IPS-18a (cell line): ENCODE results near the gene RNF40.

Experiments used
- H3K27ac ChIP-seq: one replicate; pipeline ENCODE4 v1.5.1; 2013; ENCODE audit warnings: low read length
- H3K27me3 ChIP-seq: one replicate; pipeline ENCODE4 v1.6.1; 2013; ENCODE audit warnings: mild to moderate bottlenecking, low read length; ENCODE audit not compliant: control insufficient read depth, insufficient read depth
- H3K36me3 ChIP-seq: one replicate; pipeline ENCODE4 v1.6.1; 2013; ENCODE audit warnings: low read depth, low read length; ENCODE audit not compliant: control insufficient read depth
- H3K4me1 ChIP-seq: one replicate; pipeline ENCODE4 v1.6.1; 2013; ENCODE audit warnings: low read depth, low read length; ENCODE audit not compliant: control insufficient read depth
- H3K4me3 ChIP-seq: one replicate; pipeline ENCODE4 v1.5.1; 2013; ENCODE audit warnings: low read length
- H3K9ac ChIP-seq: one replicate; pipeline ENCODE4 v1.6.1; 2013; ENCODE audit warnings: mild to moderate bottlenecking, low read length, moderate library complexity
- H3K9me3 ChIP-seq: one replicate; pipeline ENCODE4 v1.6.1; 2013; ENCODE audit warnings: low read depth, low read length; ENCODE audit not compliant: control insufficient read depth

RNF40 gene

DNA sequence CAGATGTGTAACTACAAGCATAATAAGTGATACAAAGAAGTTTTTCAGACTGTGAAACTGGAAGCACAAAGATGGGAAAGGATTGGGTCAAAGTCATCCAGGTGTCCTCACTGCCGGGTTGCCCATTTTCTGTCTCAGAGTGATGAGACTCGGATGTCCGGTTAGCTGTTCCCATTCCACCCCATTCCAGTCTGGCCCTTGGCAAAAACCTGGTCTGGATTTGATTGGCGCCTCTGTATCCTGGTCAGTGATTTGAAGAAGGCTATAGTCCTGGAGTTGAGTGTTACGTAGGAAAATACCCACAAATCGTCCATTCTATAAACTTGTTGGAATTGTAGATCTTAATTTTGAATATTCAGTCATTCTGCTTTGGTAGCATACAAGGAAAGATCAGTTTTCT, 33.8 kb upstream of the RNF40 start:
- H3K36me3 ChIP-seq = peaks cover 71% of the 10 kb centered on the region
- H3K27me3 ChIP-seq = no peaks in the 10 kb centered on the region
- H3K9ac ChIP-seq = no peak overlapping the region
- no peak overlapping the region for H3K4me3 ChIP-seq
- no peak overlapping the region for H3K27ac ChIP-seq
- H3K9me3 ChIP-seq = no peaks in the 10 kb centered on the region
- peaks cover 5% of the 10 kb centered on the region for H3K4me1 ChIP-seq

GRCh38 chr16:30728899-30729672, 33.0 kb upstream of the RNF40 start:
- no peak overlapping the region for H3K27ac ChIP-seq
- H3K4me3 ChIP-seq = no peak overlapping the region
- H3K9me3 ChIP-seq = no peaks in the 10 kb centered on the region
- H3K9ac ChIP-seq = no peak overlapping the region
- H3K27me3 ChIP-seq = no peaks in the 10 kb centered on the region
- H3K36me3 ChIP-seq = peaks cover 71% of the 10 kb centered on the region
- H3K4me1 ChIP-seq = peaks cover 5% of the 10 kb centered on the region

GRCh38 chr16:30731411-30731810, 30.7 kb upstream of the RNF40 start:
- no peak overlapping the region for H3K27ac ChIP-seq
- no peak overlapping the region for H3K4me3 ChIP-seq
- peaks cover 5% of the 10 kb centered on the region for H3K4me1 ChIP-seq
- peaks cover 63% of the 10 kb centered on the region for H3K36me3 ChIP-seq
- H3K9ac ChIP-seq = no peak overlapping the region
- no peaks in the 10 kb centered on the region for H3K9me3 ChIP-seq
- H3K27me3 ChIP-seq = no peaks in the 10 kb centered on the region

- Histone ChIP-seq H3K27me3 (no peaks in the 10 kb centered on the region), H3K4me3 (no peak overlapping the region), H3K36me3 (peaks cover 65% of the 10 kb centered on the region)
These were observed 24.9 kb upstream of the RNF40 start for GRCh38 chr16:30736995-30737793.

DNA sequence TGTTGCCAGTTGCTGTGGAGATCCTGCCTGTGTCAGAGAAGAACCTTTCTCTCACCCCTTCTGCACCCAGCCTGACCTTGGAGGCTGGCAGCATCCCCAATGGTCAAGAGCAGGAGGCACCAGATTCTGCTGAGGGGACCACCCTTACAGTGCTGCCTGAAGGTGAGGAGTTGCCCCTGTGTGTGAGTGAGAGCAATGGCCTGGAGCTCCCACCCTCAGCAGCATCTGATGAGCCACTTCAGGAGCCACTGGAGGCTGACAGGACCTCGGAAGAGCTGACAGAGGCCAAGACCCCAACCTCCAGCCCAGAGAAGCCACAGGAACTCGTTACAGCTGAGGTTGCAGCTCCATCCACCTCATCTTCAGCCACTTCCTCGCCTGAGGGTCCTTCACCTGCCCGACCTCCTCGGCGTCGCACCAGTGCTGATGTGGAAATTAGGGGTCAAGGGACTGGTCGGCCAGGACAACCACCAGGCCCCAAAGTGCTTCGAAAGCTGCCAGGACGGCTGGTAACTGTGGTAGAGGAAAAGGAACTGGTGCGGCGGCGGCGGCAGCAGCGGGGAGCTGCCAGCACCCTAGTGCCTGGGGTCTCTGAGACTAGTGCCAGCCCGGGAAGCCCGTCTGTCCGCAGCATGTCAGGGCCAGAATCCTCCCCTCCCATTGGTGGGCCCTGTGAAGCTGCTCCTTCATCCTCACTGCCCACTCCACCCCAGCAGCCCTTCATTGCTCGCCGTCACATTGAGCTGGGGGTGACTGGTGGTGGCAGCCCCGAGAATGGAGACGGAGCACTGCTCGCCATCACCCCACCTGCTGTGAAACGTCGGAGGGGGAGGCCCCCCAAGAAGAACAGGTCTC, 24.1 kb upstream of the RNF40 start:
- H3K4me3 ChIP-seq = no peak overlapping the region
- H3K9ac ChIP-seq = no peak overlapping the region
- H3K9me3 ChIP-seq = no peaks in the 10 kb centered on the region
- no peak overlapping the region for H3K27ac ChIP-seq
- no peaks in the 10 kb centered on the region for H3K27me3 ChIP-seq
- H3K4me1 ChIP-seq = no peaks in the 10 kb centered on the region
- peaks cover 62% of the 10 kb centered on the region for H3K36me3 ChIP-seq

More at GRCh38 chr16:30736995-30737793, 24.9 kb upstream of the RNF40 start:
- Histone ChIP-seq H3K27ac (no peak overlapping the region), H3K4me1 (no peaks in the 10 kb centered on the region), H3K9ac (no peak overlapping the region), H3K9me3 (no peaks in the 10 kb centered on the region)

DNA sequence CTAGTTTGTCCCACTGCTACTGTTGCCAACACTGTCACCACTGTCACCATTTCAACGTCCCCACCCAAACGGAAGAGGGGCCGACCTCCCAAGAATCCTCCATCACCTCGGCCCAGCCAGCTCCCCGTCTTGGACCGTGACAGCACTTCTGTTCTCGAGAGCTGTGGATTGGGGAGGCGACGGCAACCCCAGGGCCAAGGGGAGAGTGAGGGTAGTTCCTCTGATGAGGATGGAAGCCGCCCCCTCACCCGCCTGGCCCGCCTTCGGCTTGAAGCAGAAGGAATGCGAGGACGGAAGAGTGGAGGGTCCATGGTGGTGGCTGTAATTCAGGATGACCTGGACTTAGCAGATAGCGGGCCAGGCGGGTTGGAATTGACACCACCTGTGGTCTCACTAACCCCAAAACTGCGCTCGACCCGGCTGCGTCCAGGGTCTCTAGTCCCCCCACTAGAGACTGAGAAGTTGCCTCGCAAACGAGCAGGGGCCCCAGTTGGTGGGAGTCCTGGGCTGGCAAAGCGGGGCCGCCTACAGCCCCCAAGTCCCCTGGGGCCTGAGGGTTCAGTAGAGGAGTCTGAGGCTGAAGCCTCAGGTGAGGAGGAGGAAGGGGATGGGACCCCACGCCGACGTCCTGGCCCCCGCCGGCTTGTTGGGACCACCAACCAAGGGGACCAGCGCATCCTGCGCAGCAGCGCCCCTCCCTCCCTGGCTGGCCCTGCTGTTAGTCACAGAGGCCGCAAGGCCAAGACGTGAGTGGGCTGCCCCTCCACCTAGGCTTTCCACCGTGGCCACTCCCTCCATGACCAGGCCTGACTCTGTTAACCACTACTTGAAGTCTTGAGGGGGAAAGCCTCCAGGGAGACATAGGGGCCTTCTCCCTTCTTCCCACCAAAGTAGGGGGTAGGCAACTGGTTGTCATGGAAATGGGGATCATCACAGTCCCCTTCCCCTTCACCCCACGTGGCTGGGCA, 22.9 kb upstream of the RNF40 start:
- Histone ChIP-seq H3K36me3 (peaks cover 50% of the 10 kb centered on the region), H3K9ac (no peak overlapping the region), H3K27me3 (no peaks in the 10 kb centered on the region), H3K27ac (no peak overlapping the region), H3K9me3 (no peaks in the 10 kb centered on the region), H3K4me1 (no peaks in the 10 kb centered on the region), H3K4me3 (no peak overlapping the region)

GRCh38 chr16:30740364-30741251, 21.5 kb upstream of the RNF40 start:
- peaks cover 49% of the 10 kb centered on the region for H3K36me3 ChIP-seq
- H3K9me3 ChIP-seq = no peaks in the 10 kb centered on the region
- H3K27me3 ChIP-seq = no peaks in the 10 kb centered on the region
- no peaks in the 10 kb centered on the region for H3K4me1 ChIP-seq
- H3K9ac ChIP-seq = no peak overlapping the region
- no peak overlapping the region for H3K4me3 ChIP-seq
- H3K27ac ChIP-seq = peak overlapping the region; percentile 15

DNA sequence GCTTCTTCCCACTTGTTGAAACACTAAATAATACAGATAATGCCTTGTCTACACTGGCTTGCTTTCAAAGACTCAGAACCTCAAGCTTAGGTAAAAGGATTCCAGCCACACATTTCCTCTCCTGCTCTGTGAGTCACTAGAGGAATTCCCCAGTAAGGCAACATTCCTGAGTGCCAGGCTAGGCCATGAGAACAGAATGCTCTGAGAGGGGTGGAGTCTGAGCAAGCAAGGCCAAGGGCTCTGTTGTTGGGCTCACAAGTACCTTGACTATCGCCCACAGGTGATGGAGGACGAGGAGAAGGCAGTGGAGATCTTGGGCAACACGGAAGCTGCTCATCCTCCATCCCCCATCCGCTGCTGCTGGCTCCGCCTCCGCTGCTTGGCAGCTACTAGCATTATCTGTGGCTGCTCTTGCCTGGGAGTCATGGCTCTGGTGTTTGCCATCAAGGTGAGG, 20.6 kb upstream of the RNF40 start:
- Histone ChIP-seq H3K27ac (no peak overlapping the region), H3K27me3 (no peaks in the 10 kb centered on the region), H3K4me3 (no peak overlapping the region), H3K4me1 (no peaks in the 10 kb centered on the region), H3K9ac (no peak overlapping the region), H3K9me3 (no peaks in the 10 kb centered on the region), H3K36me3 (peaks cover 42% of the 10 kb centered on the region)

GRCh38 chr16:30743716-30744115, 18.4 kb upstream of the RNF40 start:
- Histone ChIP-seq H3K27me3 (no peaks in the 10 kb centered on the region), H3K4me3 (no peak overlapping the region), H3K36me3 (peaks cover 20% of the 10 kb centered on the region), H3K9ac (no peak overlapping the region), H3K4me1 (no peaks in the 10 kb centered on the region), H3K9me3 (no peaks in the 10 kb centered on the region), H3K27ac (no peak overlapping the region)

DNA sequence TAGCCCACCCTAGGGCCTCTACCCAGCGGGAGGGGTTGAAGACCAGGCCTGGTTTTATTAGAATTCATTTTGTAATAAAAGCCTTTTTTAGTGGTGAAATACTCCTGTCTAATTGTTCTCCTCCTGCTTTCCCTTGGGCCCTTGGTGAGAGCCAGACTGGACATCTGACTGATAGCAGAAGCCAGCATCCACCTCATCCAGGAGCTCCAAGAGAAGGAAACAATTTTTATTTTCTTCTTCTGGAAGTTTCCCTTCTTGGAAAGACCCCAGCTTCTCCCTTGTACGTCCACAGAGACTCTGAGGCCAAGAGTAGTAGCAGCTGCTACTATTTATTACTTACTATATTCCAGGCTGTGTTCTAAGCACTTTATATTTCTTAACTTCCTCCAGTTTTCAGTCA, 17.9 kb upstream of the RNF40 start:
- Histone ChIP-seq H3K27ac (no peak overlapping the region), H3K9ac (no peak overlapping the region)

More for the DNA sequence above, 17.9 kb upstream of the RNF40 start:
- Histone ChIP-seq H3K27me3 (no peaks in the 10 kb centered on the region), H3K4me1 (no peaks in the 10 kb centered on the region), H3K36me3 (peaks cover 18% of the 10 kb centered on the region), H3K9me3 (no peaks in the 10 kb centered on the region), H3K4me3 (no peak overlapping the region)
